ENCODE measurements around the gene MAPKAP1.
"Not testable (repeated sequence)": the region's sequence is repeated elsewhere in the genome, so short reads cannot be mapped to it uniquely, and the experiment has no call there.

The MAPKAP1 gene

DNA sequence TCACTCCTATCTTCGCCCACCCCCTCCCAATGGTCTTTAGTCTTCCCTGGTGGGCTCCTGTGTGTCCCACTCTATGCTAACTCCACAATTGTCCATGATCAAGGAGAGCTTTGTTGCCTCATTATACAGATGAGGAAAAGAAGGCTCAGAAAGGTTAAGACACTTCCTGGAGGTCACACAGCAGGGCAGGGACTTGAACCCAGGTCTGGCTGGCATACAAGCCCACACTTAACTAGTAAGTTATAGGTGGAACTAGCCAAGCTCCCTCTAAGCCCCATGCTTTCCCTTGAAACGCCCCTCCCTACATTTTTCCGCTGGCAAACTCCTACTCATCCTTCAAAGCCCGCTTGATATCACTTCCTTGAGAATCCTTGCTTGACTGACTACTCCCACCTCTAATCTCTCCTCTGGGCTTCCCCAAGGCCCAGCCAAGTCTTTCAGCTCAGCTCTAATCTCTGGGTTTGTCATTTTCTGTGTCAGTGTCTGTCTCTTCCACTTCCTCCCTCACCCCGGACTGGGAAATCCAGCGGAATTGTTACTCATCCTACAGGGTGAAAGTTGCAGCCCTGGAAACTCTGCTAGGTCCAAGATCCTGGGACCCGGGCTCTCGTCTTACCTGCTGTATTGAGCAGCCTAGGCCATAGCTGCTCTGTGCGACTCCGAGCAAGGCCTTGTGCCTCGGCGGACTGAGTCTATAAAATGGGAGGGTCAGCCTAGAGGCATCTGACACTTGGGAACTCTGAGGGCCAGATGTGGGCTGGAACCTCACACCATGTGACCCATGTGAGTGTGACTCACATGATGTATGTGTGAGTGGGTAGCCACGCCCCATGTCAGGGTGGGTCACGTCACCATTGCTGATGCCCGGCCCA is 300.8 kb downstream of the MAPKAP1 start:
- no peak for DNase-seq

DNA sequence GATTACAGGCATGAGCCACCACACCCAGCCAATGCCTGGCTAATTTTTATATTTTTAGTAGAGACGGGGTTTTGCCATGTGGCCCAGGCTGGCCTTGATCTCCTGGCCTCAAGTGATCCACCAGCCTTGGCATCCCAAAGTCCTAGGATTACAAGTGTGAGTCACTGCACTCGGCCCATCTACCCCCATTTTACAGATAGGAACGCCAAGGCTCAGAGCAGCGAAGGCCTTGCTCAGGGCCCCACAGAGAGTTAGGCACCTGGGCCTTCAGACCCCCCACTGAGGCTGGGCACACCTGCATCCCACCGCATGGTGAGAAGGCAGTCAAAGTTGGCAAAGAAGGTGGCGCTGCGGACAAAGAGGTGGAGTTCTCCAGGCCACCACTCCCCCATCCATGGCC is 302.3 kb downstream of the MAPKAP1 start:
- DNase-seq: no peak

DNA sequence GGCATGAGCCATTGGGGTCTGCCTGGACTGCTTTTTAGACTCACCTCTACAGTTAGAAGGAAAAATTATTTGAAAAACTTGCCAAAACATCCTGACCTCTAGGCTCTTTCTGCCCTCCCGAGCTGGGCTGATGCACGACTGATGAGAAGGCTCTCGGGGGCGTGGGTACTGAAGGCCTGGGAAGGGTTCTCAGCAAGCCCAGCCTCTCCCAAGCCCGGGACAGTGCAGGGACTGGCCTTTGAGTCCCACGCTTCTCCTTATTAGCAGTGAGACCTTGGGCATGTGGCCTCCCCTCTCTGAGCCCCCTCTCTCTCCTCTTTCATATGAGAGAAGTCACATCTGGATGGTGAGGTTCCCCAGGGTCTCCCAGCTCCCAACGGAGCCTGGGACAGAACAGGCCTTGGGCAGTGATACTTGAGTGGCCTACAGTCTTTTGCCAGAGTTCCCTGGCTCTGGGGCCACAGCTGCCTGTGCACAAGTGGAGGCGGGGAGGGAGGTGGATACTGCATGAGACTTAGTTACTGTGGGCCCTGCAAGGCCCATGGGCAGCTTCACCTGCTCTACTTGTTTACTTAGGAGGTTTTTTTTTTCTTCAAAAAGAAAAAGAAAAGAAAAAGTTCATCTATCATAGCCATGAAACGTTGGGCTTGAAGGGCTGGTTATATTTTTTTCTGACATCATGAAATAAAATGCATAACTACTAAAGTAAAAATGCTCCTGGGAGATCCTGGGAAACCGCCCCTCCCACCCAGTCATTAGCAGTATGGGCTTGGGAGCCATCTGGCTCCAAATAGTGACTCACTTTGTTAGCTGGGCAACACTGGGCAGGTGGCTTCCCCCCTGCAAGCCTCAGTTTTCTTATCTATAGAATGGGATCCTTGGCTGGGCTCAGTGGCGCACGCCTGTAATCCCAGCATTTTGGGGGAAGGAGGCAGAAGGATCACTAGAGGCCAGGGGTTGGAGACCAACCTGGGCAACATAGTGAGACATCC is 306.0 kb downstream of the MAPKAP1 start:
- no peak for DNase-seq

DNA sequence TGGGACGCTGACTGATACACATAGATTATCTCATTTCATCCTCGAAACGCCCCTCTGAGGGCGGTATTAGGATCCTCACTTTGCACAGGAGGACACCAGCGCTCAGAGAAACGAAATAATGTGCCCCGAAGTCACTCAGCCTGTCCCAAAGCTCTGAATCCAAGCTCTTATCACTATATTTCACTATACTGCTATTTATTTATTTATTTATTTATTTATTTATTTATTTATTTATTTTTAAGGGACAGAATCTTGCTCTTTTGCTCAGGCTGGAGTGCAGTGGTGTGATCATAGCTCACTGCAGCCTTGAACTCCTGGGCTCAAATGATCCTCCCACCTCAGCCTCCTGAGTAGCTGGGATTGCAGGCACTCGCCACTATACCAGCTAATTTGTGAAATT is 306.8 kb downstream of the MAPKAP1 start:
- not testable (repeated sequence) for DNase-seq

DNA sequence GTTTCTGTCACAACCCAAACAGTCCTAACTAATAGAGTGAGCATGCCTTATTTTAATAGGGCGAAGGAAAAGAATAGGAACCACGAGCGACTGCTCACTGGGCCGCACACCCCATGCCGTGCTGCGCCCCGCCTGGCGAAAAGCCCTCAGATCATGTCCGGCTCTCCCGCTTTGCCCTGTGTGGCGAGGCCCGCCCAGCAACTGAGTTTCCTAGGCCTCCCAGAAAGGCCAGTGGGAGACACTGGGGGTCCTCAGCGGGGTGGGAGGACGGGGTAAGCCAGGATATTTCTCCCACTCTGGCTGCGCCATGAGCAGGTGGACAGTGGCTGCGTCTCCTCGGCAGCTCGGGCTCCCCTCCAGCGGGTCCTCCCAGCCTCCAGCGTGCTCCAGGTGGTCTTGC is 307.3 kb downstream of the MAPKAP1 start:
- DNase-seq: no peak

DNA sequence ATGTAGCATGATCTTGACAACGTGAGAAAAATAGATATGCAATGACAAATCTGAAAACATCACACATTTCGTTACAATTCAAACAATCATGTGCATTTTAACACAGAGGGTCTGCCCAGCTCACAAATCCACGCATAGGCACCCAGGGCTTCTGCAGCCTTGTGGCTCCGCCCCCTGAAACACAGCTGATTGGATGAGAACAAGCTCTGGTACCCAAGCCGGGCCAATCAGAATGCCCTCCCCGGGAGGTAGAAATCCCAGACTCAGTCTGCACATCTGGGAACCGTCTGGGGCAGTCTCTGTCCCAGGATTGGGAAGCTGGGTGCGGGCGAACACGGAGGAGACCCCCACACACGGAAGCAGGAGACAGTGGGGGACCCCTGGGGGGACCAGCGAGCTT is 307.8 kb downstream of the MAPKAP1 start:
- DNase-seq: no peak

DNA sequence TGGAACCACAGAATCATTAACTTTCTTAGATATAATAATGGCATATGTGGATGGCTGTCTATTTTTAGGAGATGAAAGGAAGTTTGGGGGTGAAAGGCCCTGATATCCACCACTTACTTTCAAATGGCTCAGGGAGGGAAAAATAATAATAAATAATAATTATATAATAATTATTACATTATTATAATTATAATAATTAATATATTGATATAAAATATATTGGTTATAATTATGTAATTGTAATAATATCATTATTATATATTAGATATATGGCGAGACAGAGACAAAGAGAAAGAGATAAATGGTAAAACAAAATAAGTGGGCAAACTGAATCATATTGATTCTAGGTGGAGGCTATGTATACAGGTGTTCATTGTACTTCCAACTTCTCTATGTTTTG is 308.8 kb downstream of the MAPKAP1 start:
- no peak for DNase-seq

DNA sequence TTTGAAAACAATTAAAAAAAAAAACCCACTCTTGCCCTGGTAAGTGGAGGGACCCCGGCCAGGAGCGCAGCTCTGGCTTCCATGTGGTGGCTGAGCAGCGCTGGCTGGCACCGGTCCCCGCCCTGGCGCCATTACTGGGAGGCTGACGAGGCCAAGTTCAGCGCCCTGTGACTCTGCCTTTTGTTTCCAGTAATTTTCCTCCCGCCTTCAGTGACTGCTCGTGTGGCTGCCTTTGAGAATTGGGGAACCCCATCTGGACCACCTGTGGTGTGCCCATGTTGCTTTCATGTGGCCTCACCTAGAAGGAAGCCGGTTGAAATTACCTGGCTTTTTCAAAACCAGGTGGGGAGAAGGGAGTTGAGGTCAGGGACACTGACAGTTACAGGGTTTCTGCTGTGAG is 309.3 kb downstream of the MAPKAP1 start:
- no peak for DNase-seq

DNA sequence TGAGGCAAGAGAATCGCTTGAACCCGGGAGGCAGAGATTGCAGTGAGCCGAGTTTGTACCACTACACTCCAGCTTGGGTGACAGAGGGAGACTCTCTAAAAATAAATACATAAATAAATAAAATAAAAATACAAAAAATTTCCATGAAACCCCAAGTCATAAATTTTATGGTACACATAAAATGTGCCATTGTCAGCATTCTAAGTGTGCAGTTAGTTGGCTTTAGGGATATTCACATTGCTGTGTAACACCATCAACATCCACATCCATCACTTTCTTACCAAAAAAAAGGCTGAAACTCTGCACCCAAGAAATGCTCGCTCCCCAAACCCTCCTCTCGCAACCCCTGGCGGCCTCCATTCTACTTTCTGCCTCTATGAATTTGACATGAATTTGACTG is 310.2 kb downstream of the MAPKAP1 start:
- no peak for DNase-seq

DNA sequence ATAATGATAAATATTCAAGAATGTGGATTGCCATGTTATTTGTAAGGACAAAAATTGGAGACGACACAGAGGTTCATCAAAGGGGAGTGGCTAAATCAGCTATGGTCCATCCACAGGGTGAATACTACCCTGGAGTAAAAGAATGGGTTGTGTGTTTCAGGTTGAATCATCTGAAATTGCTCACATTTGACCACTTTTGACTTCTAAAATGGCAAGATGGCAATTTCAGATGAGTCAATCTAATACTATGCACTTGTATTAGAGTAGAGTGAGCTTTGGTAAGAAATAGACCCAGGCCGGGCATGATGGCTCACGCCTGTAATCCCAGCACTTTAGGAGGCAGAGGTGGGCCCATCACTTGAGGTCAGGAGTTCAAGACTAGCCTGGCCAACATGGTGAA is 313.6 kb downstream of the MAPKAP1 start:
- DNase-seq: no peak

DNA sequence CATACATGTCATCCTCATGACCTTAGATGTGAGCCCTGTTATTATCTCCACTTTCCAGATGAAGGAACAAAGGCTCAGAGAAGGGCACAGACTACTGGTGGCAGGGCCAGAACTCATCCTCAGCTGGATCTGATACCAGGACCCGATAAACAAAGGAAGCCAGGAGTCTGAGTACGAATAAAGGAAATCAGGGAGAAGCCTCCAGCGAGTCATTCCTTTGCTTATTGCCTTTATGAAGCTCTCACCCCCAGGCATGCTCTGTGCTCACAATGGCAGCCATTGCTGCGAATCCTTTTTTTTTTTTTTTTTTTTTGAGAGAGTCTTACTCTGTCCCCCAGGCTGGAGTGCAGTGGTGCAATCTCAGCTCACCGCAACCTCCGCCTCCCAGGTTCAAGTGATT is 315.3 kb downstream of the MAPKAP1 start:
- no peak for DNase-seq

DNA sequence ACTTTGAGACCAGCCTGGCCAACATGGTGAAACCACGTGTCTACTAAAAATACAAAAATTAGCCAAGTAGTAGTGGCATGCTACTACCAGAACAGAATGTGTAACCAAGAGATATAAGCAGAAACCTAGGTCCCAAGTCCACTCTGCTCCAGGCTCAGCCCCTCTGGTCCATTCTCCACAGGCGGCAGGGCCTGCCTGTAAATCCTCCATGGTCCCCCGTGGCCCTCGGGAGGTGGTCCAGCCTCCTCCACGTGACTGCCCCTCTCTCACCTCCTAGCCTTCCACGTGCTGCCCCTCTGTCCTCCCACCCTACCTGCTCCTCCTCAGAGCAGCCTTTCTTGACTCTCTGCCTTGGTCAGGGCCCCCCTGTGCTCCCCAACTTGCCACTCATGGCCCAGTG is 318.0 kb downstream of the MAPKAP1 start:
- DNase-seq: no peak

DNA sequence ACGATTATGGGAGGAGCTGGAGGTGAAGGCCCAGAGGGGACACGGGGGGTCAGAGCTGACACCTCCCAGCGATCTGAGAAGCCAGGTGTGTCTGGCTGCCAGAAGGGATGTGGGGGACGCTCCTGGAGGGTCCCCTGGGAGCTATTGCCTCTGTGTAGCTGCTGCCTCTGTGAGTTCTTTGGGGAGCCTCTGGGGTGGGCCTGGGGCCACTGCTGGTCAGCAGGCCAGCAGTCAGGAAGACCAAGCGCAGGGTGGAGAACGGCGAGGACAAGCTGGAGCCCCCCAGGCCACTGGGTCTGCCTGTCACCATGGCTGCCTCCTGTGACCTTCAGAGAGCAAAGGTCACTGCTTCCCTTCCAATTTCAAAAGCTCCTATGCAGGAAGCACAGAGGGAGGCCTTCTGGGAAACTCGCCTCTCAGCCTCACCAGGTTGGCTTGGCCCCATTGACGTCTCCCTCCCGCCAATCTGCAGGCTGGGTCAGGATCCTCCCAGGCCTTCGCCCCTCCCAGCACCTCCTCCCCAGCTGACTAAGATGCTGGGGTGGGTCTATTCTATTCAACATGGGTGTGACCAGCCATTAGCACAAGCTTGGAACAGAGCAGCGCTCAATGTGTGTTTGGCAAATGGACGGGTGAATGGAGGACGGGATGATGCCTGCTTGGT is 319.0 kb downstream of the MAPKAP1 start:
- DNase-seq: no peak

All from activated effector memory CD4-positive, alpha-beta T cell treated with anti-CD3 and anti-CD28 coated beads, Interleukin-2, amount 50 U/mL, for 16 hours (primary cell).